HCT116 (cell line): ENCODE results near the gene VAMP1. TPM values are rescaled to one million over a fixed set of nuclear protein-coding genes. Genes with fewer than 3 reads are reported as not detected.
A peak's percentile ranks its signal among the peaks of the same experiment; 100 is the strongest.

Experiments
- ATAC-seq: fragments of 200-7000 bp; cut with Tn5 transposase; 2 replicates; pipeline ENCODE4 v1.9.1; 2020; ENCODE audit warnings: mild to moderate bottlenecking, moderate library complexity
- BruUV-seq: library from RNA; stranded (reverse); fragments of 400-500 nt; replicated peaks from 2 replicates; lab custom pipeline; 2021; lab: Mats Ljungman, UMichigan
- CTCF ChIA-PET: fragments of 300-600 bp; sonication (Branson Sonifier 250); formaldehyde crosslinking; loops from one replicate; lab custom pipeline; 2021; ENCODE audit warnings: antibody characterized with exemption; lab: Charles Lee
- POLR2A ChIA-PET: fragments of 300-600, 350-600 bp; sonication (Branson Sonifier 250); formaldehyde crosslinking; loops from one replicate; lab custom pipeline; 2021; ENCODE audit warnings: antibody characterized with exemption; lab: Charles Lee
- RAD21 ChIA-PET, 2 experiments: fragments of 300-600 bp; sonication (Branson Sonifier 250); formaldehyde crosslinking; loops; one replicate each; lab custom pipeline; 2023; ENCODE audit warnings: low total read pairs in 2 of 2; ENCODE audit not compliant: uncharacterized antibody in 2 of 2, unreplicated experiment in 2 of 2, low non-redundant PET in 1 of 2; lab: Charles Lee
- DNase-seq: peaks from one replicate; pipeline ENCODE4 v3.0.0-alpha.2; 2010; ENCODE audit warnings: low read depth, low spot score
- H2AFZ ChIP-seq: fragments of 200-600 bp; shearing (Covaris generic), sonication (generic); 2 replicates; pipeline ENCODE4 v1.6.1; 2017; ENCODE audit warnings: low read depth, mixed run types, mixed read lengths, antibody characterized with exemption, low read length; ENCODE audit not compliant: poor library complexity, severe bottlenecking
- H3K27ac ChIP-seq: 2 replicates; pipeline ENCODE4 v1.5.1; 2012; ENCODE audit warnings: low read depth, low read length
- H3K27me3 ChIP-seq: fragments of 200-600 bp; sonication (generic); 2 replicates; pipeline ENCODE4 v1.6.1; 2016; ENCODE audit warnings: mixed run types, low read length, mixed read lengths; ENCODE audit not compliant: insufficient read depth
- H3K36me3 ChIP-seq, 2 experiments: fragments of 200-500 bp in 1 of 2; fragments of 200-600 bp in 1 of 2; sonication (Bioruptor generic) in 1 of 2; sonication (generic) in 1 of 2; 2 replicates each; pipeline versions ENCODE4 v1.5.1 to v1.6.1; 2014 to 2016; ENCODE audit warnings: low read length in 2 of 2, inconsistent platforms in 1 of 2, mixed read lengths in 1 of 2, mixed run types in 1 of 2; ENCODE audit not compliant: insufficient read depth in 2 of 2, control insufficient read depth in 1 of 2
- H3K4me1 ChIP-seq, 2 experiments: fragments of 200-600 bp in 1 of 2; sonication (generic) in 1 of 2; 2 replicates each; pipeline versions ENCODE4 v1.5.1 to v1.6.1; 2012 to 2017; ENCODE audit warnings: low read length in 2 of 2, inconsistent platforms in 1 of 2, mild to moderate bottlenecking in 1 of 2, mixed read lengths in 1 of 2, mixed run types in 1 of 2, moderate library complexity in 1 of 2; ENCODE audit not compliant: insufficient read depth in 2 of 2, control insufficient read depth in 1 of 2
- H3K4me2 ChIP-seq: fragments of 200-600 bp; sonication (generic); 2 replicates; pipeline ENCODE4 v1.6.1; 2017; ENCODE audit warnings: mixed run types, low read length, mixed read lengths
- H3K4me3 ChIP-seq, 2 experiments: fragments of 200-600 bp in 1 of 2; sonication (generic) in 1 of 2; replicated peaks in 1 of 2; 2 replicates each; pipeline ENCODE4 v1.5.1; 2011 to 2016; ENCODE audit warnings: low read length in 2 of 2, control low read depth in 1 of 2, low read depth in 1 of 2, mild to moderate bottlenecking in 1 of 2, mixed read lengths in 1 of 2, mixed run types in 1 of 2
- H3K79me2 ChIP-seq: fragments of 200-600 bp; sonication (generic); 2 replicates; pipeline ENCODE4 v1.6.1; 2017; ENCODE audit warnings: mild to moderate bottlenecking, mixed run types, low read length, moderate library complexity, mixed read lengths; ENCODE audit not compliant: insufficient read depth
- H3K9ac ChIP-seq: fragments of 200-600 bp; sonication (generic); 2 replicates; pipeline ENCODE4 v1.6.1; 2016; ENCODE audit warnings: low read length, mixed read lengths
- H3K9me2 ChIP-seq: fragments of 200-600 bp; sonication (generic), shearing (Covaris generic); 2 replicates; pipeline ENCODE4 v1.6.1; 2017; ENCODE audit warnings: mixed run types, mild to moderate bottlenecking, moderate library complexity; ENCODE audit not compliant: insufficient read depth
- H3K9me3 ChIP-seq, 2 experiments: fragments of 200-500 bp in 1 of 2; fragments of 200-600 bp in 1 of 2; sonication (Bioruptor generic) in 1 of 2; sonication (generic) in 1 of 2; 2 replicates each; pipeline ENCODE4 v1.6.1; 2014 to 2017; ENCODE audit warnings: low read length in 2 of 2, mixed read lengths in 2 of 2, inconsistent platforms in 1 of 2, low read depth in 1 of 2, mild to moderate bottlenecking in 1 of 2, mixed run types in 1 of 2, moderate library complexity in 1 of 2; ENCODE audit not compliant: control insufficient read depth in 1 of 2, insufficient read depth in 1 of 2
- H4K20me1 ChIP-seq: fragments of 200-600 bp; sonication (generic), shearing (Covaris generic); 2 replicates; pipeline ENCODE4 v1.6.1; 2017; ENCODE audit warnings: mixed run types, mild to moderate bottlenecking, moderate library complexity; ENCODE audit not compliant: insufficient read depth
- CEBPB ChIP-seq: IDR thresholded peaks from 2 replicates; pipeline ENCODE4 v1.6.1; 2012; ENCODE audit warnings: low read depth
- EGR1 ChIP-seq: IDR thresholded peaks from 2 replicates; pipeline ENCODE4 v1.6.1; 2012; ENCODE audit warnings: low read depth
- ELF1 ChIP-seq: IDR thresholded peaks from 2 replicates; pipeline ENCODE4 v1.6.1; 2012; ENCODE audit warnings: low read depth, borderline replicate concordance
- EZH2 ChIP-seq: fragments of 200-600 bp; sonication (generic); IDR thresholded peaks from 2 replicates; pipeline ENCODE4 v1.6.1; 2017; ENCODE audit warnings: antibody characterized with exemption, mixed run types
- EZH2phosphoT487 ChIP-seq: fragments of 200-600 bp; IDR thresholded peaks from 2 replicates; pipeline ENCODE4 v1.6.1; 2018; ENCODE audit warnings: antibody characterized with exemption, borderline replicate concordance
- FOSL1 ChIP-seq: IDR thresholded peaks from 2 replicates; pipeline ENCODE4 v1.6.1; 2012; ENCODE audit warnings: low read depth
- POLR2AphosphoS5 ChIP-seq: IDR thresholded peaks from 2 replicates; pipeline ENCODE4 v1.6.1; 2011; ENCODE audit warnings: mild to moderate bottlenecking, low read depth, low read length, moderate library complexity
- SIN3A ChIP-seq: IDR thresholded peaks from 2 replicates; pipeline ENCODE4 v1.6.1; 2012; ENCODE audit warnings: low read depth
- SP1 ChIP-seq: IDR thresholded peaks from 2 replicates; pipeline ENCODE4 v1.6.1; 2012; ENCODE audit warnings: low read depth
- YY1 ChIP-seq: IDR thresholded peaks from 2 replicates; pipeline ENCODE4 v1.6.1; 2011; ENCODE audit warnings: low read length, low read depth, moderate library complexity, mild to moderate bottlenecking; ENCODE audit not compliant: insufficient replicate concordance; ENCODE audit errors: extremely low read depth
- ZNF274 ChIP-seq: fragments of 200-500 bp; sonication (Bioruptor generic); IDR thresholded peaks from 2 replicates; pipeline ENCODE4 v1.6.1; 2014; ENCODE audit warnings: mild to moderate bottlenecking, low read depth, low read length, inconsistent platforms
- intact Hi-C: fragments of 100-400 bp; cut with micrococcal nuclease; formaldehyde crosslinking; loops from 2 replicates; pipeline ENCODE4 v1.10.0; 2022
- total RNA-seq: library from RNA; stranded (reverse); gene quantifications from one replicate; pipeline ENCODE4 v1.2.1, GENCODE V29; 2021; ENCODE audit not compliant: unreplicated experiment
- TF ChIP-seq, protein P1 (sequence below): IDR thresholded peaks from 2 replicates; pipeline ENCODE4 v1.6.1; 2012
- TF ChIP-seq, protein P2 (sequence below): IDR thresholded peaks from 2 replicates; pipeline ENCODE4 v1.6.1; 2011; ENCODE audit warnings: mild to moderate bottlenecking, low read length, moderate library complexity; ENCODE audit not compliant: insufficient replicate concordance; ENCODE audit errors: extremely low read depth
- TF ChIP-seq, protein P3 (sequence below): IDR thresholded peaks from 2 replicates; pipeline ENCODE4 v1.6.1; 2012; ENCODE audit warnings: low read depth

The VAMP1 gene
- total RNA-seq, 1 experiment from 2014 or later, result 12.1 TPM

DNA sequence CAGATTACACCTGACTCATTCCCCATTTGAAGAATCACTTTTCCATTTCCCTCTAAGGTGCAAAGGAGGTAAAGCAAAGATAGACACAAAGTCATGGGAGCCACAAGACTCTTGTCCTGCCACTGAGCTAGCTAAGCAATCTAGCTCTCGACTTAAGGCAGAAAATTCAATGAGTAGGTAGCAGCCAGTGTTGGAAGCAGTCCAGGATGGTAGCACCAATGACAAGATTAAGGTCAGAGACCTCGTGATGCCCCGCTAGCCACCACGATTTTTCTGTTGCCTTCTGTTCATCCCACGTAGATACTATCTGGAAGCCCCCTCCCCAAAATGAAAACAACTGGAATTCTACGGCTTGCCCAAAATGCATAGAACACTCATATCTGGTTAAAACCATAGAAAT lies 1.4 kb downstream of the VAMP1 start:
- H3K9me2 ChIP-seq, result no peaks in the 10 kb centered on the region
- POLR2A ChIA-PET, result interaction anchor here (0.7 to 2.9 kb wide), 4 partner anchors 12 to 142 kb away, joined by 3 to 8 read pairs (median 3); partner anchors contain the start of gene GAPDH
- DNase-seq, result no peak
- H4K20me1 ChIP-seq, result no peaks in the 10 kb centered on the region
- H3K27me3 ChIP-seq, result no peaks in the 10 kb centered on the region
- TF ChIP-seq SP1 (no peak), YY1 (no peak), EGR1 (no peak), CEBPB (no peak), FOSL1 (no peak), EZH2 (no peak), POLR2AphosphoS5 (no peak), EZH2phosphoT487 (no peak), ELF1 (no peak), SIN3A (no peak), ZNF274 (no peak)
- TF ChIP-seq, protein P1, sequence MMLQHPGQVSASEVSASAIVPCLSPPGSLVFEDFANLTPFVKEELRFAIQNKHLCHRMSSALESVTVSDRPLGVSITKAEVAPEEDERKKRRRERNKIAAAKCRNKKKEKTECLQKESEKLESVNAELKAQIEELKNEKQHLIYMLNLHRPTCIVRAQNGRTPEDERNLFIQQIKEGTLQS, result no peak
- TF ChIP-seq, protein P2, sequence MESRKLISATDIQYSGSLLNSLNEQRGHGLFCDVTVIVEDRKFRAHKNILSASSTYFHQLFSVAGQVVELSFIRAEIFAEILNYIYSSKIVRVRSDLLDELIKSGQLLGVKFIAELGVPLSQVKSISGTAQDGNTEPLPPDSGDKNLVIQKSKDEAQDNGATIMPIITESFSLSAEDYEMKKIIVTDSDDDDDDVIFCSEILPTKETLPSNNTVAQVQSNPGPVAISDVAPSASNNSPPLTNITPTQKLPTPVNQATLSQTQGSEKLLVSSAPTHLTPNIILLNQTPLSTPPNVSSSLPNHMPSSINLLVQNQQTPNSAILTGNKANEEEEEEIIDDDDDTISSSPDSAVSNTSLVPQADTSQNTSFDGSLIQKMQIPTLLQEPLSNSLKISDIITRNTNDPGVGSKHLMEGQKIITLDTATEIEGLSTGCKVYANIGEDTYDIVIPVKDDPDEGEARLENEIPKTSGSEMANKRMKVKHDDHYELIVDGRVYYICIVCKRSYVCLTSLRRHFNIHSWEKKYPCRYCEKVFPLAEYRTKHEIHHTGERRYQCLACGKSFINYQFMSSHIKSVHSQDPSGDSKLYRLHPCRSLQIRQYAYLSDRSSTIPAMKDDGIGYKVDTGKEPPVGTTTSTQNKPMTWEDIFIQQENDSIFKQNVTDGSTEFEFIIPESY, result no peak
- TF ChIP-seq, protein P3, sequence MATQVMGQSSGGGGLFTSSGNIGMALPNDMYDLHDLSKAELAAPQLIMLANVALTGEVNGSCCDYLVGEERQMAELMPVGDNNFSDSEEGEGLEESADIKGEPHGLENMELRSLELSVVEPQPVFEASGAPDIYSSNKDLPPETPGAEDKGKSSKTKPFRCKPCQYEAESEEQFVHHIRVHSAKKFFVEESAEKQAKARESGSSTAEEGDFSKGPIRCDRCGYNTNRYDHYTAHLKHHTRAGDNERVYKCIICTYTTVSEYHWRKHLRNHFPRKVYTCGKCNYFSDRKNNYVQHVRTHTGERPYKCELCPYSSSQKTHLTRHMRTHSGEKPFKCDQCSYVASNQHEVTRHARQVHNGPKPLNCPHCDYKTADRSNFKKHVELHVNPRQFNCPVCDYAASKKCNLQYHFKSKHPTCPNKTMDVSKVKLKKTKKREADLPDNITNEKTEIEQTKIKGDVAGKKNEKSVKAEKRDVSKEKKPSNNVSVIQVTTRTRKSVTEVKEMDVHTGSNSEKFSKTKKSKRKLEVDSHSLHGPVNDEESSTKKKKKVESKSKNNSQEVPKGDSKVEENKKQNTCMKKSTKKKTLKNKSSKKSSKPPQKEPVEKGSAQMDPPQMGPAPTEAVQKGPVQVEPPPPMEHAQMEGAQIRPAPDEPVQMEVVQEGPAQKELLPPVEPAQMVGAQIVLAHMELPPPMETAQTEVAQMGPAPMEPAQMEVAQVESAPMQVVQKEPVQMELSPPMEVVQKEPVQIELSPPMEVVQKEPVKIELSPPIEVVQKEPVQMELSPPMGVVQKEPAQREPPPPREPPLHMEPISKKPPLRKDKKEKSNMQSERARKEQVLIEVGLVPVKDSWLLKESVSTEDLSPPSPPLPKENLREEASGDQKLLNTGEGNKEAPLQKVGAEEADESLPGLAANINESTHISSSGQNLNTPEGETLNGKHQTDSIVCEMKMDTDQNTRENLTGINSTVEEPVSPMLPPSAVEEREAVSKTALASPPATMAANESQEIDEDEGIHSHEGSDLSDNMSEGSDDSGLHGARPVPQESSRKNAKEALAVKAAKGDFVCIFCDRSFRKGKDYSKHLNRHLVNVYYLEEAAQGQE, result no peak
- TF ChIP-seq, all 23 proteins: peak for 0
- Histone ChIP-seq H3K4me3 (no peak overlapping the region), H3K9ac (no peak overlapping the region), H3K9me3 (no peaks in the 10 kb centered on the region), H2AFZ (no peak overlapping the region), H3K4me2 (peak overlapping the region; percentile 100; the same call in 1 of the 2 replicates), H3K36me3 (peaks cover 9 to 14% of the 10 kb centered on the region in 2 experiments; a peak in 3 of 4 replicates), H3K4me1 (peaks cover 11 to 27% of the 10 kb centered on the region in 2 experiments), H3K79me2 (no peaks in the 10 kb centered on the region; the same call in 1 of the 2 replicates), H3K27ac (no peak overlapping the region)
- ChIA-PET CTCF (interaction anchor here (0.8 kb wide), 1 partner anchor 69 kb away, joined by 3 read pairs; no protein-coding TSS in a partner anchor), RAD21 (no interaction called here)
- intact Hi-C loops, result loop anchor here (1.0 to 5.0 kb wide), 2 partner anchors 46 to 132 kb away; no protein-coding TSS in a partner anchor
- ATAC-seq, result no peak
- no TSS peak for BruUV-seq
